HG03571 (cell line): ENCODE measurements around the gene HMCN2.

Source experiments
- ATAC-seq: cut with Tn5 transposase; IDR thresholded peaks from one replicate; pipeline ENCODE4 v1.9.1; 2021; ENCODE audit not compliant: unreplicated experiment

HMCN2 gene

DNA sequence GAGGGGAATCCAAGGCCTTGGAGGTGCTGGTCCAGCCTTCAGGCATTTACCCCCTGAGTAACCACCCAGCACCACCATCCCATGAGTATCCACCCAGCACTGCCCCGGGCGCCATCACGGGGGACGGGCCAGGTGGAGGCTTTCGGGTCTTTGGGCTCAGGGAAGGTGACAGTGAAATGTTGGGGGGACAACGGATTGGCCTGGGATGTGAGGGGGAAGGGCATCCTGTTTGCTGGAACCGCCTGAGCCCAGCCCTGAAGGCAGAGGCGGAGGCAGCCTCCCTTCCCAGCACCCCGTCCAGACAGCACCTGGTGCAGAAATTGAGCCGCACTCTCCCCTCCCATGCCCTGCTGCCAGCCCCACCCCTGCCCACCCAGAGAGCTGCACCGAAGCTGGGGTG lies 196.2 kb downstream of the HMCN2 start:
- ATAC-seq: no peak

DNA sequence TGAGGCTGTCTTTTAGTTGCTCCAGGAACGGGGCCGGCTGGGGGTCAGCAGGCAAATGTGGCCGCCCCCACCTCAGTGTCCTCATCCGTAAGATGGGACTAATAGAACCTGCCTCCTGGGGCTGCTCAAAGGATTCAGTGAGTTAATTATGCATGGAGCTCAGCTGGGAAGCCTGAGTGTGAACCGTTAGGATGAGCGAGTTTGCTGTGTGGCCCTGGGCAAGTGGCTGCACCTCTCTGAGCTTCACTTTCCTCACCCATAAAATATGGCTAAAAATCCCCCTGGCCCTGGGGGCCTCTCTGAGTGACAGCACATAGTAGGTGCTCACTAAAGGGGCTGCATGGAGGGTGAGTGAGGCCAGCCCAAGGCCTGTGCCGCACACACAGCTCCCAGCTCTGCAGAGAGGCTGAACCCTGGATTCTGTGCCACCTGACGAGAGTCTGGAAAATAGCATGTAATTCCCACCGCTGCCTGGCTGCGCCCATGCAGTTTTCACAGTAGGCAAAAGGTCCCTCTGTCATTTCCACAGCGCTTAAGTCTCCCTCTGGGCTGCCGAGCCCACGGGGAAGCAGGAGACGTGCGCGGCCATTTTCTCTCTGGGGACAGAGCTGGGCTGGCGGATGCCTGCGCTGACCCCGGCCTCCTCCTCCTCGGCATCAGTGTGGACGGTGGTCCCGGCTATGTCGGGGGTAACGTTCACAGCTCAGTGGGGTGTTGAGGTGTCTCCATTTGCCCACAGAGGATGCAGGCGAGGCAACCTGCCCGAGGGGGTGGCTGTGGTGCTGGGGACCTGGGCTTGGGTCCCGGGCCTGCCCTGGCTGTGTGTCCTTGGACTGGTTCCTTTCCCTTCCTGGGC lies 197.4 kb downstream of the HMCN2 start:
- ATAC-seq: no peak

GRCh38 chr9:130463763-130464745 lies 198.5 kb downstream of the HMCN2 start:
- ATAC-seq: no peak

- no peak for ATAC-seq
Observed at GRCh38 chr9:130465383-130466096, 200.0 kb downstream of the HMCN2 start.

- no peak for ATAC-seq
Observed at GRCh38 chr9:130466537-130467217, 201.1 kb downstream of the HMCN2 start.

DNA sequence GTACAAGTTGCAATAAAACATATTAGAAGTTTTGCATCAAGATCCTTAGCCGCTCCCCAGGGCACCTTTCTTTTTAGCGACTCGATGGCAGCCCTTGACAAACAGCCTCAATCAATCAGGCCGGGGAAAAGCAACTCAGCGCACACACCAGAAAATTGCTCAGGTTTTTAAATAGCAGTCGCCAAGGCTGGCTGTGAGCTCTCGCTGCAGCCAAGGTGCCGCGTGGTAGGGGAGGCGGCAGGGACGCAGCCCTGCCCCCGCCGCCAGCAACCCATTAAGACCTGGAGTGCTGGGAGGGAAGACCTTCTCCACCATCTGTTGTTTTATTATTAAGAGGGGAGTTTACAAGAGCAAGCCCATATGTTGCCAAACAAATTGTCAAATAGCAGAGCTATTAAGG lies 201.8 kb downstream of the HMCN2 start:
- no peak for ATAC-seq

GRCh38 chr9:130468566-130468965 lies 203.0 kb downstream of the HMCN2 start:
- ATAC-seq: no peak

- ATAC-seq: no peak
Observed at GRCh38 chr9:130470269-130470668, 204.7 kb downstream of the HMCN2 start.

DNA sequence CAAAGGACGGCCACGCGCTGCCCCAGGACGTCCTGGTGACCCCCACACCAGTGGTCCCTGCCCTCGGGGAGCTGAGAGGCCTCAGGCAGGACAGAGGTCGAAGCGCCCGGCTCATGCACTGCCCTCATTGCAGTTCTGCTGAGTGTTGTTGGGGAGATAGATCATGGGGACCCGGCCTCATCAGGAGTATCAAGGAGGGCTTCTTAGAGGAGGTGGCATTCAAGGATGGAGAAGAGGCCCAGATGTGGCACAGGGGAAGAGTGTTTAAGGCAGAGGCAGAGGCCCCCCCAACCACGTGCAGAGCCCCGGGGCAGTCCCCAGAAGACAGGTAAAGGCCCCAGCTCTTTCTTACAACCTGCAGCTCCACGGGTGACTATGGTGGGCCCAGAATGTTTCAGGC lies 205.4 kb downstream of the HMCN2 start:
- no peak for ATAC-seq

- no peak for ATAC-seq
Observed at GRCh38 chr9:130471411-130472183, 206.0 kb downstream of the HMCN2 start.

DNA sequence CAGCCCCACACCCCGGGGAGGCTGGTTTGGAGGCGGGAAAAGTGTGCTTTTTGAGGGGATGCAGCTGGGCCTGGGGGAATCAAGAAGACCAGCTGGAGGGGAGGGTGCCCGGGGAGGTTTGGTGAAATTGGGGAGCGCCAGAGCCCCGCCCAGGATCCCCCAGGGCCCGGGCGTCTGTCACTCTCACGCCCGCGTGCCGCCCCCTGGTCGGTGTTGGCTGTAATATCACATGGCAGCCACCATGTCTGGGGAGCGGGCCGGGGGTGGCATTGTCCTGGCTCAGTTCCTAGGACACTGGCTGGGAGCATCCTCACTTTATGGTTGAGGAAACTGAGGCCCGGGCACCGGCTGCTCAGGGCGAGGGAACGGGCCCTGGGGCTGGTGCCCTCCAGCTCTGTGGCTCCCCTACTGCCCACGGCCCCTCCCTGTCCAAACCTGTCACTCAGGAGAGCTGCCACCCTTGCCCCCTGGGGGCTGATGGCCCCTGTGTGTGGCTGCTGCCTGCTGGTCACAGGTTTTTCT lies 206.7 kb downstream of the HMCN2 start:
- no peak for ATAC-seq

- no peak for ATAC-seq
Observed at GRCh38 chr9:130473009-130473408, 207.4 kb downstream of the HMCN2 start.

DNA sequence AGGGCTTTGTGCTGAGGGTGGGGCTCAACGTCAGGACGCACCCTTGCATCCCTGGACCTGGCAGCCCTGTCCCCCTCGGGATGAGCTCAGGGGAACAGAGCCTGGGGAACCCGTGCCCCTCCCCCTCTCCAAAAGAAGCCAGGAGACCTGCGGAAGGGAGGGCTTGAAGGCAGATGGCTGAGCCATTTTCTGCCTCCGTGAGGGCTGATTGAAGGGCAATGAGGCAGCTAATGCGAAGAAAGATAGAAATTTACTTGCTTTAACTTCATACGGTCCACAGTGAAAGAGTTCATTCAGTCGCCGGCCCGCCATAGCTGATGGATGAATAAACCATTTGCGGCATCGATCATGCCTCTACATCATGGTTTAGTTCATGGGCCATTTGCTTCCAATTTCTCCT lies 208.0 kb downstream of the HMCN2 start:
- ATAC-seq: no peak

GRCh38 chr9:130474106-130474505 lies 208.5 kb downstream of the HMCN2 start:
- ATAC-seq: no peak

GRCh38 chr9:130476151-130476730 lies 210.7 kb downstream of the HMCN2 start:
- no peak for ATAC-seq

DNA sequence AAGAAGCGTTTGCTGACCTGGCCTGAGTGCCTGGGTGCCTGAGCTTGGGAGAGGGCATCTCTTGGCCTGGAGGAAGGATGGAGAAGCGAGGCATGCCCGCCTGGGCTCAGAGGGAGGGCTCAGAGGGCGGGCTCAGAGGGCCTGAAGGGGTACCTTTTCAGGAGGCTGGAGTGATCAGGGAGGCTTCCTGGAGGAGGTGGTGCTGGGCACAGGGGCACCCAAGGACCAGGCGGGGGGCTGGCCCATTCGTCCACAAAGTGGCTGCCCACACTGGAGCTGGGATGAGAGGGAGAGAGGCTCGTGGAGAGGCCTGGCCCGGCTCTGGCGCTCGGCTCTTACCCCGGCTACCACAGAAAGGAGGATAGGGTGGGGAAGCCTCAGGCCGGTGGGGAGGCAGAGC lies 212.0 kb downstream of the HMCN2 start:
- ATAC-seq: no peak

DNA sequence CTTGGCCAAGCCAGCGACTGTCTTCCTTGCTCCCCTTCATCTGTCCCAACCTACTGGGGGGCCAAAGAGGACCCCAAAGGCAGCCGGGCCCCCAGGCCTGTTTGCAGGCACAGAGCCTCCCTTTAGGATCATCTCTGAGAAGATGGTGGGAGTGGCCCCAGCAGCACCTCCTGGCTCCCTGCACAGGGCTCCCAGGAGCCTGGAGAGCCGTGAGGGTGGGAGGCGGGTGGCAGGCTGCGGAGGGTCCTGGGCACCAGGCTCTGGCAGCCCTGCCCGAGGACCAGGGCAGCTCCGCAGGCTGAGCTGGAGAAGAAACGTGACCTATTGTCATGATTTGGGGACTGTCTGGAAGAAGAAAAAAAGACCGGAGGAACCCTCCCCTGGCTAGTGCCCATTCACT lies 212.6 kb downstream of the HMCN2 start:
- ATAC-seq: no peak

DNA sequence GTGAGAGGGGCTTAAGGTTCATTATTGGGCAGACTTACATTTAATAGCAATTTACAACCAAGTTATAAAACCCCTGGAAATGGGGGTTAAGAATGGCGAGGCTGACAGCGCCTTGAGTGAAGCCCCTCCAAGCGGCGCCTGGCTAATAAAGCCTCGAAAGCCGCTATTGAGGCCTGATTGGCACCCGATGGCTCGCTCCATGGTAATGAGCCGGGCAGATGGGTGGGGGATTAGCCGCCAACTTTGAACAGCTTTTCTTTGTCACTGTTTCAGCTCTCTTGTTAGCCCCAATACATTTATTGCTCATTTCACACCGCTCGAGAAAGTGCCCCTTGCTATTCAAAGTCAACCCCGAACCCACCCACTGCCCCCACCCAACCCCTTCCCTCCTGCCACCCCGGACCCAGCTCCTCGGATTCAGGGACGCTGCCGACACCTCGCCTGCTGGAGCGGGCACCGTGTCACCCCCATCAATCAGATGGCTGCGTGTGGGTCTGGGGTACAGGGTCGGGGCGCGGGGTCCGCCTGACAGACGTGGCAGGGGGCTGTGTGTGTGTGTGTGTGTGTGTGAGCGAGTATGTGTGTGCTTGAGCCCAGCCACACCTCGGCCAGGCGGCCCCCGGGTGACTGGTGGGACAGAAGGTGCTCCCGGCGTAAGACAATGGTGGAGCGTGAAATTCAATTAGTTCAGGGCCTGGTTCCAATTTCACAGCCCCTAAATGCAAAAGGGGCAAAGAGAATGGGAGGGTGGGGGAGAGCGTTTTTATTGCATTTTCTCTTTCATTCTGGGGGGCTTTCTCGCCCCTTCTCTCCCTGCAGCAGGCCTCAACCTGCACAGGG lies 213.4 kb downstream of the HMCN2 start:
- no peak for ATAC-seq
